HG03045 (cell line): ENCODE results near the gene ESF1.
"Not testable (repeated sequence)": the region's sequence is repeated elsewhere in the genome, so short reads cannot be mapped to it uniquely, and the experiment has no call there.

Source experiments
- ATAC-seq: cut with Tn5 transposase; IDR thresholded peaks from one replicate; pipeline ENCODE4 v1.9.1; 2021; ENCODE audit warnings: mild to moderate bottlenecking, moderate library complexity; ENCODE audit not compliant: unreplicated experiment

The ESF1 gene

GRCh38 chr20:13745784-13746183, 38.9 kb downstream of the ESF1 start:
- ATAC-seq = no peak

GRCh38 chr20:13744352-13744751, 40.4 kb downstream of the ESF1 start:
- no peak for ATAC-seq

GRCh38 chr20:13741879-13742278, 42.8 kb downstream of the ESF1 start:
- ATAC-seq = no peak

GRCh38 chr20:13739731-13740649, 44.7 kb downstream of the ESF1 start:
- ATAC-seq = no peak

GRCh38 chr20:13738187-13738586, 46.5 kb downstream of the ESF1 start:
- not testable (repeated sequence) for ATAC-seq

GRCh38 chr20:13736436-13737191, 48.1 kb downstream of the ESF1 start:
- no peak for ATAC-seq

GRCh38 chr20:13735826-13736225, 48.9 kb downstream of the ESF1 start:
- ATAC-seq = no peak

- ATAC-seq = no peak
Observed at GRCh38 chr20:13723011-13723410, 61.7 kb downstream of the ESF1 start.

GRCh38 chr20:13718171-13718570, 66.5 kb downstream of the ESF1 start:
- peak; percentile 28 for ATAC-seq

- ATAC-seq = peak; percentile 96
Observed at GRCh38 chr20:13717631-13718044, 67.1 kb downstream of the ESF1 start.

GRCh38 chr20:13715171-13715570, 69.5 kb downstream of the ESF1 start:
- no peak for ATAC-seq

- ATAC-seq = no peak
Observed at GRCh38 chr20:13708234-13708633, 76.5 kb downstream of the ESF1 start.

GRCh38 chr20:13703265-13703664, 81.5 kb downstream of the ESF1 start:
- ATAC-seq = no peak

GRCh38 chr20:13701486-13701885, 83.2 kb downstream of the ESF1 start:
- no peak for ATAC-seq

- ATAC-seq = no peak
Observed at GRCh38 chr20:13700761-13701160, 84.0 kb downstream of the ESF1 start.

- ATAC-seq = no peak
Observed at GRCh38 chr20:13694420-13695150, 90.1 kb downstream of the ESF1 start.

- ATAC-seq = no peak
Observed at GRCh38 chr20:13692802-13693736, 91.7 kb downstream of the ESF1 start.

GRCh38 chr20:13690943-13691342, 93.8 kb downstream of the ESF1 start:
- no peak for ATAC-seq

- no peak for ATAC-seq
Observed at GRCh38 chr20:13687815-13688214, 96.9 kb downstream of the ESF1 start.

GRCh38 chr20:13685623-13686022, 99.1 kb downstream of the ESF1 start:
- ATAC-seq = no peak
